Hepatocyte (in vitro differentiated cells): ENCODE data around the gene ARPIN.

Experiments
- EZH2 ChIP-seq: fragments of 200-600 bp; sonication (generic); IDR thresholded peaks from 2 replicates; pipeline ENCODE4 v1.6.1; 2016; ENCODE audit warnings: antibody characterized with exemption, mild to moderate bottlenecking, borderline replicate concordance
- EZH2phosphoT487 ChIP-seq: fragments of 200-600 bp; sonication (generic); IDR thresholded peaks from one replicate; pipeline ENCODE4 v1.6.1; 2018; ENCODE audit warnings: antibody characterized with exemption, mild to moderate bottlenecking, low read depth, moderate library complexity; ENCODE audit not compliant: unreplicated experiment, severe bottlenecking
- TF ChIP-seq, protein P1 (sequence below): fragments of 200-600 bp; sonication (generic); IDR thresholded peaks from 2 replicates; pipeline ENCODE4 v1.5.1; 2016; ENCODE audit warnings: antibody characterized with exemption, mild to moderate bottlenecking; ENCODE audit not compliant: poor library complexity

GRCh38 chr15:89905846-89906378 is 6.8 kb downstream of the ARPIN start:
- TF ChIP-seq EZH2 (no peak), EZH2phosphoT487 (no peak)
- TF ChIP-seq, protein P1, sequence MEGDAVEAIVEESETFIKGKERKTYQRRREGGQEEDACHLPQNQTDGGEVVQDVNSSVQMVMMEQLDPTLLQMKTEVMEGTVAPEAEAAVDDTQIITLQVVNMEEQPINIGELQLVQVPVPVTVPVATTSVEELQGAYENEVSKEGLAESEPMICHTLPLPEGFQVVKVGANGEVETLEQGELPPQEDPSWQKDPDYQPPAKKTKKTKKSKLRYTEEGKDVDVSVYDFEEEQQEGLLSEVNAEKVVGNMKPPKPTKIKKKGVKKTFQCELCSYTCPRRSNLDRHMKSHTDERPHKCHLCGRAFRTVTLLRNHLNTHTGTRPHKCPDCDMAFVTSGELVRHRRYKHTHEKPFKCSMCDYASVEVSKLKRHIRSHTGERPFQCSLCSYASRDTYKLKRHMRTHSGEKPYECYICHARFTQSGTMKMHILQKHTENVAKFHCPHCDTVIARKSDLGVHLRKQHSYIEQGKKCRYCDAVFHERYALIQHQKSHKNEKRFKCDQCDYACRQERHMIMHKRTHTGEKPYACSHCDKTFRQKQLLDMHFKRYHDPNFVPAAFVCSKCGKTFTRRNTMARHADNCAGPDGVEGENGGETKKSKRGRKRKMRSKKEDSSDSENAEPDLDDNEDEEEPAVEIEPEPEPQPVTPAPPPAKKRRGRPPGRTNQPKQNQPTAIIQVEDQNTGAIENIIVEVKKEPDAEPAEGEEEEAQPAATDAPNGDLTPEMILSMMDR: no peak
